GM18505 (cell line): Measurements from ENCODE around the gene DCDC2B.
A peak's percentile ranks its signal among the peaks of the same experiment; 100 is the strongest.
"Not testable (repeated sequence)": the region's sequence is repeated elsewhere in the genome, so short reads cannot be mapped to it uniquely, and the experiment has no call there.

Experiments used
- ATAC-seq: cut with Tn5 transposase; IDR thresholded peaks from one replicate; pipeline ENCODE4 v1.9.1; 2021; ENCODE audit not compliant: unreplicated experiment
- POLR2A ChIP-seq: IDR thresholded peaks from 4 replicates; pipeline ENCODE4 v1.6.1; 2011; ENCODE audit warnings: borderline replicate concordance; ENCODE audit not compliant: insufficient read depth, insufficient read length; ENCODE audit errors: extremely low read depth

Gene DCDC2B

GRCh38 chr1:32249831-32250525 is 41.1 kb downstream of the DCDC2B start:
- ATAC-seq, result peak; percentile 52
- TF ChIP-seq POLR2A, result peak; percentile 79

- ATAC-seq, result no peak
- peak; percentile 75 for TF ChIP-seq POLR2A
Observed at GRCh38 chr1:32250893-32251716, 42.2 kb downstream of the DCDC2B start, which contains the start of gene LCK. Gene LCK, plus strand, starts transcription at chr1:32251265. Its CDS starts 23,065 bp downstream, at chr1:32274330.

- ATAC-seq, result no peak
- no peak for TF ChIP-seq POLR2A
Observed at GRCh38 chr1:32255072-32256071, 46.5 kb downstream of the DCDC2B start.

DNA sequence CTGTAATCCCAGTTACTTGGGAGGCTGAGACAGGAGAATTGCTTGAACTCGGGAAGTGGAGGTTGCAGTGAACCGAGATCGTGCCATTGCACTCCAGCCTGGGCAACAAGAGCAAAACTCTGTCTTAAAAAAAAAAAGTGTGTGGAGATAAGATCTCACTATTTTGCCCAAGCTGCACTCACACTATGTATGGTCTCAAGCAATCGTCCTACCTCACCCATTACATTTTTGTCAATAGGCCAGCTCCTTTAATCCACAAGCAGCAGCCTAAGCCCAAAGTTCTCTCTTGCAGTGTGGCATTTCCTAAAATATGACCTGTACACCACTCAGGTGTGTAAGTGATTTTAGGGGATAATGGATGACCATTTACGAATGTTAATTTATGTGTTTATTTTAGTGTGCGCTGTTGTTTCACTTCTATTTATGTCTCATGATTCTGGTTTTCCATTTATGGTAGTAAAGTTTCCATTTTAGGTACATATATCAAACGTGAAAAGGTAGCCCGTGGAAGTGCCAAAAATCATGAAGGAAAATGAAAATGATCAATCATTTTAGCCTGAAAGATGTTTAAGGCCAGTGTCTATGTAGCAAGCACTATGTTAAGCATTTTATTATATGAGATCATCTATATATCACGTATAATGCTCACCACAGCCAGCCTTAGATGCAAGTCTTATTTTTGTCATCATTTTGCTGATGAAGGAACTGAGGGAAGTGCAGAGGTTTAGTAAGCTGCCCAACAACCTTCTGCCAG is 47.8 kb downstream of the DCDC2B start:
- no peak for ATAC-seq
- no peak for TF ChIP-seq POLR2A

GRCh38 chr1:32257227-32257508 is 48.3 kb downstream of the DCDC2B start:
- no peak for ATAC-seq
- no peak for TF ChIP-seq POLR2A

GRCh38 chr1:32263236-32263593 is 54.3 kb downstream of the DCDC2B start:
- ATAC-seq, result not testable (repeated sequence)

DNA sequence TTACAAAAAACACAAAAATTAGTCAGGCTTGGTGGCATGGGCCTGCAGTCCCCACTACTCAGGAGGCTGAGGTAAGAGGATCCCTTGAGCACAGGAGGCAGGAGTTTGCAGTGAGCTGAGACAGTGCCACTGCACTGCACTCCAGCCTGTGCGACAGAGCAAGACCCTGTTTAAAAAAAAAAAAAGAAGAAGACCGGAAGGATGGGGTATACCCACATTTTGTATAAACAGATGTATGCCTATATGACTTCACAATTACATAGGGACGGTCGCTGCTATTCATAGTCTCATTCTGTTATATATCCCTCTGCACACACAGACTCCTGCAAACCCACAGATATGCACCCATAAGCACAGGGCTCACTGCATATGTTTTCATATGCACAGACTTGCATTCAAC is 54.9 kb downstream of the DCDC2B start:
- ATAC-seq, result no peak
- no peak for TF ChIP-seq POLR2A
